T-helper 1 cell treated with Interleukin-12 subunit alpha and Interleukin-12 subunit beta and Interleukin-4 antibody, amounts not matched to agents 30 ng/mL and 1 ng/mL, for 36 hours (primary cell): Measurements from ENCODE around the gene VDAC2. TPM values are rescaled to one million over a fixed set of nuclear protein-coding genes. Genes with fewer than 3 reads are reported as not detected.

Experiments used
- intact Hi-C: fragments of 100-400 bp; cut with micrococcal nuclease; formaldehyde crosslinking; loops from one replicate; pipeline ENCODE4 v1.15.1; 2024
- total RNA-seq: library from RNA; stranded (reverse); gene quantifications from 2 replicates; pipeline ENCODE4 v1.2.3, GENCODE V29; 2022

Gene VDAC2
- total RNA-seq, 1 donor from 2014 or later: 140 TPM

GRCh38 chr10:75228834-75229233, 18.2 kb downstream of the VDAC2 start:
- intact Hi-C loops: no loop called here

GRCh38 chr10:75229971-75230370, 19.4 kb downstream of the VDAC2 start:
- intact Hi-C loops: loop anchor here (1.0 to 10.0 kb wide), 8 partner anchors 20 to 1985 kb away; partner anchors contain the start of genes ADK, DNAJC9, VCL and VDAC2

GRCh38 chr10:75230600-75231038, 20.0 kb downstream of the VDAC2 start:
- intact Hi-C loops: loop anchor here (1.0 to 10.0 kb wide), 8 partner anchors 20 to 1986 kb away; partner anchors contain the start of genes ADK, DNAJC9, VCL and VDAC2

- intact Hi-C loops: loop anchor here (5.0 to 10.0 kb wide), 4 partner anchors 645 to 1987 kb away; partner anchors contain the start of genes DNAJC9 and VCL
Measured at GRCh38 chr10:75231672-75232581, 21.3 kb downstream of the VDAC2 start.

- intact Hi-C loops: loop anchor here (1.0 to 10.0 kb wide), 11 partner anchors 23 to 1989 kb away; partner anchors contain the start of genes ADK, DNAJC9, KAT6B and NDST2
Measured at GRCh38 chr10:75233444-75234016, 22.9 kb downstream of the VDAC2 start.

GRCh38 chr10:75234017-75234682, 23.6 kb downstream of the VDAC2 start:
- intact Hi-C loops: loop anchor here (1.0 to 10.0 kb wide), 11 partner anchors 24 to 1989 kb away; partner anchors contain the start of genes ADK, DNAJC9, KAT6B and NDST2

GRCh38 chr10:75234683-75235374, 24.2 kb downstream of the VDAC2 start:
- intact Hi-C loops: loop anchor here (1.0 to 10.0 kb wide), 12 partner anchors 25 to 1990 kb away; partner anchors contain the start of genes ADK, DNAJC9, KAT6B and NDST2

GRCh38 chr10:75235375-75236177, 25.0 kb downstream of the VDAC2 start, which contains the start of gene COMTD1:
Gene COMTD1, minus strand, starts transcription at chr10:75235957. Its CDS starts 29 bp downstream, at chr10:75235928.
- intact Hi-C loops: loop anchor here (1.0 to 10.0 kb wide), 7 partner anchors 47 to 1991 kb away; partner anchors contain the start of genes DNAJC9 and NDST2

GRCh38 chr10:75236178-75236825, 25.7 kb downstream of the VDAC2 start:
- intact Hi-C loops: loop anchor here (1.0 to 10.0 kb wide), 6 partner anchors 48 to 1992 kb away; partner anchors contain the start of gene DNAJC9

GRCh38 chr10:75238182-75239095, 27.8 kb downstream of the VDAC2 start:
- intact Hi-C loops: loop anchor here (5.0 to 10.0 kb wide), 2 partner anchors 971 to 1994 kb away; partner anchors contain the start of gene DNAJC9

- intact Hi-C loops: loop anchor here (5.0 to 10.0 kb wide), 2 partner anchors 972 to 1994 kb away; partner anchors contain the start of gene DNAJC9
Measured at GRCh38 chr10:75239096-75239790, 28.6 kb downstream of the VDAC2 start.

- intact Hi-C loops: no loop called here
Measured at GRCh38 chr10:75240329-75241076, 29.9 kb downstream of the VDAC2 start.

GRCh38 chr10:75243426-75243825, 32.8 kb downstream of the VDAC2 start:
- intact Hi-C loops: no loop called here

GRCh38 chr10:75244487-75245353, 34.1 kb downstream of the VDAC2 start:
- intact Hi-C loops: no loop called here
